Endodermal cell (in vitro differentiated cells): ENCODE data around the gene ADK. TPM values are rescaled to one million over a fixed set of nuclear protein-coding genes. Genes with fewer than 3 reads are reported as not detected.

ENCODE experiments used
- DNase-seq: peaks from one replicate; pipeline ENCODE4 v3.0.0-alpha.2; 2017
- H3K27ac ChIP-seq: 2 replicates; pipeline ENCODE4 v1.5.1; 2013; ENCODE audit warnings: mild to moderate bottlenecking, low read depth, low read length, moderate library complexity
- H3K27me3 ChIP-seq: 2 replicates; pipeline ENCODE4 v1.6.1; 2013; ENCODE audit warnings: mild to moderate bottlenecking, low read length, moderate library complexity; ENCODE audit not compliant: insufficient read depth, control insufficient read depth, poor library complexity, severe bottlenecking
- H3K36me3 ChIP-seq: 2 replicates; pipeline ENCODE4 v1.7.0; 2013; ENCODE audit warnings: mild to moderate bottlenecking, low read length, moderate library complexity; ENCODE audit not compliant: control insufficient read depth, insufficient read depth
- H3K4me1 ChIP-seq: one replicate; pipeline ENCODE4 v1.7.0; 2013; ENCODE audit warnings: low read length; ENCODE audit not compliant: control insufficient read depth, insufficient read depth
- H3K4me3 ChIP-seq: 2 replicates; pipeline ENCODE4 v1.5.1; 2013; ENCODE audit warnings: mild to moderate bottlenecking, low read length, moderate library complexity
- H3K9ac ChIP-seq: 2 replicates; pipeline ENCODE4 v1.6.1; 2013; ENCODE audit warnings: mild to moderate bottlenecking, low read length, moderate library complexity; ENCODE audit not compliant: poor library complexity, severe bottlenecking; ENCODE audit errors: extremely low read depth
- H3K9me3 ChIP-seq: 2 replicates; pipeline ENCODE4 v1.6.1; 2013; ENCODE audit warnings: mild to moderate bottlenecking, low read length, moderate library complexity; ENCODE audit not compliant: control insufficient read depth
- H3K27ac Mint-ChIP-seq: 2 replicates; pipeline ENCODE4 v1.8.0; 2020; ENCODE audit warnings: mixed read lengths
- H3K27me3 Mint-ChIP-seq: 2 replicates; pipeline ENCODE4 v1.8.0; 2021; ENCODE audit warnings: mild to moderate bottlenecking, mixed read lengths; ENCODE audit not compliant: insufficient read depth
- H3K36me3 Mint-ChIP-seq: 2 replicates; pipeline ENCODE4 v1.8.0; 2020; ENCODE audit warnings: low read depth, mixed read lengths
- H3K4me1 Mint-ChIP-seq: 2 replicates; pipeline ENCODE4 v1.8.0; 2020; ENCODE audit warnings: mixed read lengths
- H3K4me3 Mint-ChIP-seq: 2 replicates; pipeline ENCODE4 v1.8.0; 2020; ENCODE audit warnings: mild to moderate bottlenecking, moderate library complexity, mixed read lengths
- H3K9me3 Mint-ChIP-seq: 2 replicates; pipeline ENCODE4 v1.8.0; 2020; ENCODE audit warnings: mild to moderate bottlenecking, mixed read lengths
- WGBS, 2 experiments: methylation state at CpG; one replicate each; pipeline versions ENCODE4 v1.1.5 to v1.1.7; 2013; ENCODE audit warnings: missing lambda C conversion rate in 2 of 2, mixed read lengths in 1 of 2; ENCODE audit not compliant: insufficient coverage in 1 of 2, insufficient read length in 1 of 2; 5-methylcytosine and 5-hydroxymethylcytosine counted together
- total RNA-seq, 2 donors: library from RNA; stranded (reverse); fragmentation: NEBNext Ultra II Directional in 1 of 2; extraction: Animal tissue kit (Norgen Biotek cat#: 25700) in 1 of 2; gene quantifications; 2 replicates in 1 of 2; 3 replicates in 1 of 2; pipeline ENCODE4 v1.2.1, GENCODE V29; 2021
- TF ChIP-seq, protein P1 (sequence below): fragments of 200-600 bp; sonication (generic); conservative IDR thresholded peaks from 2 replicates; pipeline ENCODE4 v1.5.0; 2021; ENCODE audit warnings: antibody characterized with exemption, mild to moderate bottlenecking

ADK gene
- total RNA-seq, 2 donors from 2014 or later: 23.6 to 36.7 TPM

GRCh38 chr10:74518061-74518460 is 367.0 kb downstream of the ADK start:
- Mint-ChIP-seq H3K27me3 (no peaks in the 10 kb centered on the region), H3K9me3 (peaks cover 17% of the 10 kb centered on the region), H3K4me3 (no peak overlapping the region), H3K27ac (no peak overlapping the region), H3K36me3 (peaks cover 4% of the 10 kb centered on the region), H3K4me1 (no peaks in the 10 kb centered on the region)
- H3K27ac ChIP-seq: no peak overlapping the region
- TF ChIP-seq, protein P1, sequence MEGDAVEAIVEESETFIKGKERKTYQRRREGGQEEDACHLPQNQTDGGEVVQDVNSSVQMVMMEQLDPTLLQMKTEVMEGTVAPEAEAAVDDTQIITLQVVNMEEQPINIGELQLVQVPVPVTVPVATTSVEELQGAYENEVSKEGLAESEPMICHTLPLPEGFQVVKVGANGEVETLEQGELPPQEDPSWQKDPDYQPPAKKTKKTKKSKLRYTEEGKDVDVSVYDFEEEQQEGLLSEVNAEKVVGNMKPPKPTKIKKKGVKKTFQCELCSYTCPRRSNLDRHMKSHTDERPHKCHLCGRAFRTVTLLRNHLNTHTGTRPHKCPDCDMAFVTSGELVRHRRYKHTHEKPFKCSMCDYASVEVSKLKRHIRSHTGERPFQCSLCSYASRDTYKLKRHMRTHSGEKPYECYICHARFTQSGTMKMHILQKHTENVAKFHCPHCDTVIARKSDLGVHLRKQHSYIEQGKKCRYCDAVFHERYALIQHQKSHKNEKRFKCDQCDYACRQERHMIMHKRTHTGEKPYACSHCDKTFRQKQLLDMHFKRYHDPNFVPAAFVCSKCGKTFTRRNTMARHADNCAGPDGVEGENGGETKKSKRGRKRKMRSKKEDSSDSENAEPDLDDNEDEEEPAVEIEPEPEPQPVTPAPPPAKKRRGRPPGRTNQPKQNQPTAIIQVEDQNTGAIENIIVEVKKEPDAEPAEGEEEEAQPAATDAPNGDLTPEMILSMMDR: no peak
- 88 to 94% methylated on average over 1 of the region's 1 CpG for WGBS, 2 experiments
- no peak overlapping the region for H3K9ac ChIP-seq
- DNase-seq: no peak
- H3K36me3 ChIP-seq: no peaks in the 10 kb centered on the region
- no peak overlapping the region for H3K4me3 ChIP-seq
- H3K27me3 ChIP-seq: no peaks in the 10 kb centered on the region
- no peaks in the 10 kb centered on the region for H3K4me1 ChIP-seq
- H3K9me3 ChIP-seq: peaks cover 20% of the 10 kb centered on the region

GRCh38 chr10:74521526-74521925 is 370.5 kb downstream of the ADK start:
- Mint-ChIP-seq H3K36me3 (no peaks in the 10 kb centered on the region), H3K4me1 (no peaks in the 10 kb centered on the region), H3K27me3 (no peaks in the 10 kb centered on the region), H3K4me3 (no peak overlapping the region), H3K9me3 (no peaks in the 10 kb centered on the region), H3K27ac (no peak overlapping the region)
- H3K27ac ChIP-seq: no peak overlapping the region
- no peak for DNase-seq
- no peaks in the 10 kb centered on the region for H3K9me3 ChIP-seq
- no peaks in the 10 kb centered on the region for H3K36me3 ChIP-seq
- TF ChIP-seq, protein P1: no peak
- 92% methylated on average over 1 of the region's 1 CpG; no CpG with 5 or more reads in 1 of the 2 experiments for WGBS, 2 experiments
- H3K9ac ChIP-seq: no peak overlapping the region
- H3K27me3 ChIP-seq: no peaks in the 10 kb centered on the region
- H3K4me1 ChIP-seq: no peaks in the 10 kb centered on the region
- H3K4me3 ChIP-seq: no peak overlapping the region

- no peaks in the 10 kb centered on the region for H3K36me3 ChIP-seq
Measured at GRCh38 chr10:74523199-74523598, 372.2 kb downstream of the ADK start.

More at GRCh38 chr10:74523199-74523598, 372.2 kb downstream of the ADK start:
- Mint-ChIP-seq H3K9me3 (no peaks in the 10 kb centered on the region), H3K4me3 (no peak overlapping the region), H3K36me3 (no peaks in the 10 kb centered on the region), H3K4me1 (no peaks in the 10 kb centered on the region), H3K27ac (no peak overlapping the region), H3K27me3 (no peaks in the 10 kb centered on the region)
- no peak overlapping the region for H3K4me3 ChIP-seq
- no peaks in the 10 kb centered on the region for H3K27me3 ChIP-seq
- H3K9me3 ChIP-seq: no peaks in the 10 kb centered on the region
- no peak overlapping the region for H3K9ac ChIP-seq
- TF ChIP-seq, protein P1: no peak
- no peak overlapping the region for H3K27ac ChIP-seq
- no peak for DNase-seq
- no peaks in the 10 kb centered on the region for H3K4me1 ChIP-seq
- WGBS, 2 experiments: 95 to 100% methylated on average over 2 of the region's 2 CpGs
